SU-DHL-6 (cell line): ENCODE data around the gene MUC20.
"Not testable (repeated sequence)": the region's sequence is repeated elsewhere in the genome, so short reads cannot be mapped to it uniquely, and the experiment has no call there.

Experiments used
- H2AFZ ChIP-seq: fragments of 200-600 bp; sonication (generic); 2 replicates; pipeline ENCODE4 v1.6.1; 2014; ENCODE audit warnings: low read depth, mild to moderate bottlenecking, moderate library complexity, mixed read lengths, antibody characterized with exemption, low read length; ENCODE audit not compliant: severe bottlenecking
- H3F3A ChIP-seq: fragments of 200-600 bp; shearing (Covaris generic); 2 replicates; pipeline ENCODE4 v1.6.0; 2016; ENCODE audit warnings: antibody characterized with exemption, mild to moderate bottlenecking; ENCODE audit not compliant: insufficient read depth
- H3K27ac ChIP-seq: fragments of 200-600 bp; sonication (generic); 2 replicates; pipeline ENCODE4 v1.5.1; 2016; ENCODE audit warnings: low read depth, mild to moderate bottlenecking, low read length, moderate library complexity, mixed read lengths
- H3K27me3 ChIP-seq: fragments of 200-600 bp; sonication (generic), shearing (Covaris generic); 2 replicates; pipeline ENCODE4 v1.6.0; 2014; ENCODE audit warnings: mild to moderate bottlenecking, low read length
- H3K36me3 ChIP-seq: fragments of 200-600 bp; sonication (generic); 2 replicates; pipeline ENCODE4 v1.6.1; 2014; ENCODE audit warnings: mild to moderate bottlenecking, low read length, mixed read lengths
- H3K4me2 ChIP-seq: fragments of 300-600, 200-600 bp; shearing (Covaris generic), sonication (generic); 2 replicates; pipeline ENCODE4 v1.6.0; 2014; ENCODE audit warnings: low read length, low read depth, mild to moderate bottlenecking; ENCODE audit not compliant: poor library complexity, severe bottlenecking
- H3K4me3 ChIP-seq: fragments of 200-600 bp; sonication (generic); 2 replicates; pipeline ENCODE4 v1.5.1; 2014; ENCODE audit warnings: antibody characterized with exemption, low read length, mild to moderate bottlenecking, mixed read lengths; ENCODE audit not compliant: insufficient read depth, poor library complexity, severe bottlenecking
- H3K79me2 ChIP-seq: fragments of 200-600 bp; sonication (generic); 2 replicates; pipeline ENCODE4 v1.6.1; 2014; ENCODE audit warnings: mild to moderate bottlenecking, low read length, moderate library complexity; ENCODE audit not compliant: insufficient read depth
- H3K9ac ChIP-seq: fragments of 200-600 bp; sonication (generic); 2 replicates; pipeline ENCODE4 v1.7.0; 2014; ENCODE audit warnings: mild to moderate bottlenecking, low read length
- H3K9me2 ChIP-seq: fragments of 200-600 bp; sonication (generic); replicated peaks from 2 replicates; pipeline ENCODE4 v1.6.1; 2014; ENCODE audit warnings: low read length; ENCODE audit not compliant: insufficient read depth
- H3K9me3 ChIP-seq: fragments of 200-600 bp; sonication (generic); 2 replicates; pipeline ENCODE4 v1.6.1; 2014; ENCODE audit warnings: low read length, mixed read lengths; ENCODE audit not compliant: insufficient read depth
- H4K20me1 ChIP-seq: fragments of 200-600 bp; sonication (generic); 2 replicates; pipeline ENCODE4 v1.6.1; 2014; ENCODE audit warnings: low read depth, mild to moderate bottlenecking, antibody characterized with exemption, low read length, moderate library complexity, mixed read lengths

Gene MUC20, protein sequence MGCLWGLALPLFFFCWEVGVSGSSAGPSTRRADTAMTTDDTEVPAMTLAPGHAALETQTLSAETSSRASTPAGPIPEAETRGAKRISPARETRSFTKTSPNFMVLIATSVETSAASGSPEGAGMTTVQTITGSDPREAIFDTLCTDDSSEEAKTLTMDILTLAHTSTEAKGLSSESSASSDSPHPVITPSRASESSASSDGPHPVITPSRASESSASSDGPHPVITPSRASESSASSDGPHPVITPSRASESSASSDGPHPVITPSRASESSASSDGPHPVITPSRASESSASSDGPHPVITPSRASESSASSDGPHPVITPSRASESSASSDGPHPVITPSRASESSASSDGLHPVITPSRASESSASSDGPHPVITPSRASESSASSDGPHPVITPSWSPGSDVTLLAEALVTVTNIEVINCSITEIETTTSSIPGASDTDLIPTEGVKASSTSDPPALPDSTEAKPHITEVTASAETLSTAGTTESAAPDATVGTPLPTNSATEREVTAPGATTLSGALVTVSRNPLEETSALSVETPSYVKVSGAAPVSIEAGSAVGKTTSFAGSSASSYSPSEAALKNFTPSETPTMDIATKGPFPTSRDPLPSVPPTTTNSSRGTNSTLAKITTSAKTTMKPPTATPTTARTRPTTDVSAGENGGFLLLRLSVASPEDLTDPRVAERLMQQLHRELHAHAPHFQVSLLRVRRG

DNA sequence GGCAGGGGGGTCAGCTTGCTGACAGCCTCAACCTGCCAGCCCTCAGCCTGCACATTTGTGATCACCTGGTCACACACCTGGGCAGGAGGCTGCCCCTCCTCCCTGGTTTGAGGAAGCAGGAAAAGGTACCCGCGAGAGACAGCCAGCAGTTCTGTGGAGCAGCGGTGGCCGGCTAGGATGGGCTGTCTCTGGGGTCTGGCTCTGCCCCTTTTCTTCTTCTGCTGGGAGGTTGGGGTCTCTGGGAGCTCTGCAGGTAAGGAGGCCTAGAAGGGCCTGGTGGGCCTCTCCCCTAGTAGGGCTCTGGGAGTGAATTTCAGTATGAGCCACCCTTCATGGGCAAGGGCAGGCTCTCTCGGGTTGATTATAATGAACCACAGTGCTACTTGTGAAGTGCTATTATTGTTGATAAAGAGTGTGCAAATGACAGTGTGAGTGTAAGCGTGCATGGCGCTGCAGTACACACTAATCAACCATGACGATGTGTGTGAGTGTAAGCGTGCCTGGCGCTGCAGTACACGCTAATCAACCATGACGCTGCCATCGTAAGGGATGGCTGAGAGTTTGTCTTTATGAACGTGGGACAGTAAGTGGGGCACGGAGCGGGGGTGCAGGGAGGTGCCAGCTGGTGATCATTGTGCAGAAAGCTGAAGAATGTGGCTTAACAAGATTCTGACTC, at the start of gene MUC20:
Gene MUC20, plus strand, starts transcription at position 148 of the 676 bp plus-strand sequence. Its CDS starts 30 bp downstream, at position 178.
- H3K79me2 ChIP-seq, H3K27me3 ChIP-seq, H3K9me2 ChIP-seq, H2AFZ ChIP-seq, H3K4me3 ChIP-seq, H3F3A ChIP-seq, H3K36me3 ChIP-seq, H4K20me1 ChIP-seq: not testable (repeated sequence)
- Histone ChIP-seq H3K4me2 (peak within 1 kb of the TSS; percentile 25), H3K9me3 (peaks cover 13% of the 10 kb centered on the region; the same call in 1 of the 2 replicates), H3K27ac (peak within 1 kb of the TSS; percentile 40), H3K9ac (peak within 1 kb of the TSS; percentile 31; the same call in 1 of the 2 replicates)

DNA sequence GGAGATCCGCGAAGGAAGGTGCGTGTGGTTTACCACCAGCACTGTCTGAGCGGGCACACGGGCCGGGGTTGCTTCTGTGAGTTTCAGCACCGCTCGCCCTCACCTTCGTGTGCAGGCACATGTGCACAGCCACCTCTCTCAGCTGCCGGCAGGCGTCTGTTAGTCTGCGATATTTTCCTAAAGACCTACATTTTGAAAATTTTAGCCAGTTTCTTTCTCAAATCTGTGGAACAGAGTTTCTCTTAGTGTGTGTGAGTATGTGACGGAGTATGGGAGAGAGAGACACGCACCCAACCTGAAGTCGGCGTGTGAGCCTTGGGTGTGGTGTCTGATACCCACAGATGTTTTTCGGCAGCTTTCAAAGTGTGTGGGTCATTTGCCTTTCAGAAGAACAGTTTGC, 49.5 kb upstream of the MUC20 start:
- H3K36me3 ChIP-seq, H2AFZ ChIP-seq, H3K4me3 ChIP-seq, H3K9ac ChIP-seq, H3K4me2 ChIP-seq, H3K27me3 ChIP-seq, H3K9me2 ChIP-seq, H4K20me1 ChIP-seq, H3K79me2 ChIP-seq, H3F3A ChIP-seq, H3K9me3 ChIP-seq, H3K27ac ChIP-seq: not testable (repeated sequence)

DNA sequence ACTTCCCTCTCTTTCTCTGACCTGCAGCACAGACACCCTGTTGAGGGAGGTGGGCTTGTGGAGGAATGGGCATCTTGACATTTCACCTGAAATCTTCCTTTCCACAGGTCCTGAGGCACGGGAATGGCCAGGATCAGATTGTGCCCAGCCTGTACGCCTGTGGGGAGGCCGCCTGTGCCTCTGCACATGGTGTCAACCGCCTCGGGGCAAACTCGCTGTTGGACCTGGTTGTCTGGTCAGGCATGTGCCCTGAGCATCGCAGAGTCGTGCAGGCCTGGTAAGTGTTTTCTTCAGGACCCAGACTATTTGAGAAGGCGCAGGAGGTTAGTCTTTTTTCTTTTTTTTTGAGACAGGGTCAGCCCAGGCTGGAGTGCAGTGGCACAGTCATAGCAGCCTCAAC, 47.1 kb upstream of the MUC20 start:
- not testable (repeated sequence) for H3K36me3 ChIP-seq, H4K20me1 ChIP-seq

DNA sequence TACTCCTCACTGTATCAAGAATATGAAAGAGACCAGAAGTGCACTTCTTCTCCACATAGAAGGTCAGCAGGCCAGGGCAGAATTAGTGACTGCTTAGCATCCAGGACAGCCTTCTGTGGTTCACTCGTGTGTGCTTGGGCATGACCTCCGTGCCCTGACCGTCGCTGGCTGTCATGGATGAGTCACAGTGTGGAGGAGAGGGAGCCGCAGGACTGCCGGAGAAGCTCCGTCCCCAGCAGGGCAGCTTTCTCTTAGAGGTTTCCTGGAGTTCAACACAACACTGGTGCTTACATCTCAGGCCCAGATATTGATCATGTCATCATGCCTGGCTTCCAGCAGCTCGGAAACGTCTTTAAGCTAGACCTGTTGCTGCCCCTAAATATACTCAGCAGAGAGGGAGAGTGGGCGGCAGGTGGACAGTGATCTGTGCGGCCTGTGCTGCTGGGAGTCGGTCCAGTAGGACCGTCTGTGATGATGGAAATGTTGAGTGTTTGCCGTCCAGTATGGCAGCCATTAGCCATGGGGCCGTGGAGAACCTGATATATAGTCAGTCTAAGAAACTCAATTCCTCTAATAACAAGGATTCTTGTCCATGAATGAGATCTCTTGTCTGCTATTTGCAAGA, 42.3 kb upstream of the MUC20 start:
- not testable (repeated sequence) for H3K36me3 ChIP-seq, H3K79me2 ChIP-seq, H3K9me3 ChIP-seq

More for the DNA sequence above, 47.1 kb upstream of the MUC20 start:
- H3K27ac ChIP-seq, H3K9me3 ChIP-seq, H3F3A ChIP-seq, H3K9me2 ChIP-seq, H3K79me2 ChIP-seq, H3K9ac ChIP-seq, H3K4me2 ChIP-seq, H2AFZ ChIP-seq, H3K27me3 ChIP-seq, H3K4me3 ChIP-seq: not testable (repeated sequence)

DNA sequence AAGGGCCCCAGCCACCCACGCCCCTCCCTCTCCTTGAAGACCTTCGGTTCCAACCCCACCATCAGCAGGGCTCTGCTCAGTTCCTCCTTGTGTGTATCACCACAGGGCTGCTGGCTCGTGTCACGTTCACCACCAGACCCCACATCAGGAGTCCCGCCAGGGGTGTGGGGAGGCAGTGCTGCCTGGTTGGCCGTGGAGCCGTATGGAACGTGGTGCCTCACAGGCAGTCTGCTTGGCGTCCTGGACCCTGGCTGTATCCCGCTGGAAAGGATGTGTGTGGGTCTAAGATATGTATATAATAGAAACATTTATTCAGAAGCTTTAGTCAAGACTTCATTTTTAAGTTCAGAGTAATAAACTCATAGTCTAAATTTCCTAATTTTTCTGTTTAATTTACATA, 40.1 kb upstream of the MUC20 start:
- H3K36me3 ChIP-seq, H3K9ac ChIP-seq, H3K79me2 ChIP-seq, H3K4me2 ChIP-seq, H3K27ac ChIP-seq, H3K27me3 ChIP-seq, H3F3A ChIP-seq, H3K9me3 ChIP-seq, H2AFZ ChIP-seq, H4K20me1 ChIP-seq, H3K9me2 ChIP-seq, H3K4me3 ChIP-seq: not testable (repeated sequence)

More for the DNA sequence above, 42.3 kb upstream of the MUC20 start:
- H3K27ac ChIP-seq, H4K20me1 ChIP-seq, H3K4me2 ChIP-seq, H3K27me3 ChIP-seq, H3F3A ChIP-seq, H3K9ac ChIP-seq, H3K9me2 ChIP-seq, H2AFZ ChIP-seq, H3K4me3 ChIP-seq: not testable (repeated sequence)

DNA sequence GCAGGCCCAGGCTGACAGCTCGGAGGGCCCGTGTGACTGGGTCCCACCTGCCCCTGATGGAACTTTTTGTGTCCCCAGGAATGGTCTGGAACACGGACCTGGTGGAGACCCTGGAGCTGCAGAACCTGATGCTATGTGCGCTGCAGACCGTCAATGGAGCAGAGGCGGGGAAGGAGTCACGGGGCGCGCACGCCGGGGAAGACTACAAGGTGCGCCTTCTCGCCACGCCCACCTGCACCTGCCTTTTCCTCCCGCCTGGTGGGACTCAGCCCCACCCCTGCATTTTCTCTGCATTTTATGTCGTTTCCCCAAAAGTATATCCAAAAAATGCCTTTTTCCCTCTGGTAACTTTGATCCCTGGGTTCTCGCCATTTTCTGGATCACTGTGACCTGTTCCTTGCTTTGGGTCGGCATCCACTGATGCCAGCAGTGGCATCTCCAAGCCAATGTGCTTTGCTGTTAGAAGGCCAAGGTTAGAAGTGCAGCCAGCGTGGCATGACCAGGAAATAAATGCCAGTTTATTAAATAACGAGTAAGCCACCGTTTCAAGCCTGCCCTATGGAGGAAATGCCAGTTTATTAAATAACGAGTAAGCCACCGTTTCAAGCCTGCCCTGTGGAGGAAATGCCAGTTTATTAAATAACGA, 39.2 kb upstream of the MUC20 start:
- H3F3A ChIP-seq, H3K27me3 ChIP-seq, H2AFZ ChIP-seq, H3K27ac ChIP-seq, H4K20me1 ChIP-seq, H3K4me3 ChIP-seq, H3K4me2 ChIP-seq, H3K79me2 ChIP-seq, H3K36me3 ChIP-seq, H3K9me2 ChIP-seq, H3K9me3 ChIP-seq, H3K9ac ChIP-seq: not testable (repeated sequence)

DNA sequence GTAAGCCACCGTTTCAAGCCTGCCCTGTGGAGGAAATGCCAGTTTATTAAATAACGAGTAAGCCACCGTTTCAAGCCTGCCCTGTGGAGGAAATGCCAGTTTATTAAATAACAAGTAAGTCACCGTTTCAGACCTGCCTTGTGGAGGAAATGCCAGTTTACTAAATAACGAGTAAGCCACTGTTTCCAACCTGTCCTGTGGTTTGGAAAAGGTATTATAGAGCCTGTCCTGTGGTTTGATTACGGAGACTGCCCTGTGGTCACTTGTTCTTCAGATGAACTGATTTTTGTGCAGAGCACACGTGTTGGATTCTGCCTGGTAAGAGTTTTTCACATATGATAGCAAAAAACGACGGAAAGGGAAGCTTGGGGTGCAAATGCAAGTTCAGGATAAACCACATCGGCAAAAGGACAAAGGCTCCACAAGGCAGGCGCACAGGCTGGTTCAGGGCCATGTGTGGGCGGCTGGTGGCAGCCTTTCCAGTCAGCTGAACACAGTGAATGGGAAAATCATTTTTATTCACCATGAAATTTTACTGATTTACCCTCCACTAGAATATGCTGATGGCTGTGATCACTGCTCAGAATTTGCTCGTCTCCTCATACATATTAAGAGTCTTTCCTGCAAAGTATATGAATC, 38.6 kb upstream of the MUC20 start:
- not testable (repeated sequence) for H3K9me2 ChIP-seq

More for the DNA sequence above, 38.6 kb upstream of the MUC20 start:
- not testable (repeated sequence) for H3K27me3 ChIP-seq, H3K9me3 ChIP-seq, H2AFZ ChIP-seq, H3K36me3 ChIP-seq, H4K20me1 ChIP-seq, H3K79me2 ChIP-seq, H3F3A ChIP-seq, H3K4me3 ChIP-seq, H3K27ac ChIP-seq, H3K9ac ChIP-seq, H3K4me2 ChIP-seq
